RWPE2 (cell line): ENCODE measurements around the gene AGBL5.

Source experiments
- ATAC-seq: fragments of 200-7000 bp; cut with Tn5 transposase; 3 replicates; pipeline ENCODE4 v1.9.1; 2021; ENCODE audit warnings: low read depth
- DNase-seq: peaks from one replicate; pipeline ENCODE4 v3.0.0-alpha.2; 2020; ENCODE audit warnings: low spot score
- H3K27ac ChIP-seq: fragments of 450-650 bp; 2 replicates; pipeline ENCODE4 v1.5.1; 2017; ENCODE audit warnings: mild to moderate bottlenecking; ENCODE audit not compliant: poor library complexity, severe bottlenecking
- H3K27me3 ChIP-seq: fragments of 250-450 bp; sonication (Bioruptor Pico); 2 replicates; pipeline ENCODE4 v1.5.1; 2021; ENCODE audit warnings: mild to moderate bottlenecking, moderate library complexity; ENCODE audit not compliant: insufficient read depth, poor library complexity, severe bottlenecking
- H3K36me3 ChIP-seq: fragments of 250-450 bp; sonication (Bioruptor Pico); 2 replicates; pipeline ENCODE4 v1.5.1; 2020; ENCODE audit warnings: low read depth, mild to moderate bottlenecking, moderate library complexity
- H3K4me1 ChIP-seq: fragments of 250-450 bp; sonication (Bioruptor Pico); 2 replicates; pipeline ENCODE4 v1.5.1; 2021; ENCODE audit warnings: mild to moderate bottlenecking, moderate library complexity; ENCODE audit not compliant: insufficient read depth, poor library complexity, severe bottlenecking
- H3K4me3 ChIP-seq: fragments of 250-450 bp; sonication (Bioruptor Pico); 2 replicates; pipeline ENCODE4 v1.5.1; 2021; ENCODE audit warnings: mild to moderate bottlenecking, moderate library complexity; ENCODE audit not compliant: severe bottlenecking
- H3K9me3 ChIP-seq: fragments of 250-450 bp; sonication (Bioruptor Pico); 2 replicates; pipeline ENCODE4 v1.5.1; 2021; ENCODE audit warnings: mild to moderate bottlenecking, moderate library complexity; ENCODE audit not compliant: severe bottlenecking
- TF ChIP-seq, protein P1 (sequence below): fragments of 450-650 bp; IDR thresholded peaks from one replicate; pipeline ENCODE4 v1.5.1; 2017; ENCODE audit warnings: mild to moderate bottlenecking, moderate library complexity; ENCODE audit not compliant: poor library complexity, severe bottlenecking

Gene AGBL5, protein sequence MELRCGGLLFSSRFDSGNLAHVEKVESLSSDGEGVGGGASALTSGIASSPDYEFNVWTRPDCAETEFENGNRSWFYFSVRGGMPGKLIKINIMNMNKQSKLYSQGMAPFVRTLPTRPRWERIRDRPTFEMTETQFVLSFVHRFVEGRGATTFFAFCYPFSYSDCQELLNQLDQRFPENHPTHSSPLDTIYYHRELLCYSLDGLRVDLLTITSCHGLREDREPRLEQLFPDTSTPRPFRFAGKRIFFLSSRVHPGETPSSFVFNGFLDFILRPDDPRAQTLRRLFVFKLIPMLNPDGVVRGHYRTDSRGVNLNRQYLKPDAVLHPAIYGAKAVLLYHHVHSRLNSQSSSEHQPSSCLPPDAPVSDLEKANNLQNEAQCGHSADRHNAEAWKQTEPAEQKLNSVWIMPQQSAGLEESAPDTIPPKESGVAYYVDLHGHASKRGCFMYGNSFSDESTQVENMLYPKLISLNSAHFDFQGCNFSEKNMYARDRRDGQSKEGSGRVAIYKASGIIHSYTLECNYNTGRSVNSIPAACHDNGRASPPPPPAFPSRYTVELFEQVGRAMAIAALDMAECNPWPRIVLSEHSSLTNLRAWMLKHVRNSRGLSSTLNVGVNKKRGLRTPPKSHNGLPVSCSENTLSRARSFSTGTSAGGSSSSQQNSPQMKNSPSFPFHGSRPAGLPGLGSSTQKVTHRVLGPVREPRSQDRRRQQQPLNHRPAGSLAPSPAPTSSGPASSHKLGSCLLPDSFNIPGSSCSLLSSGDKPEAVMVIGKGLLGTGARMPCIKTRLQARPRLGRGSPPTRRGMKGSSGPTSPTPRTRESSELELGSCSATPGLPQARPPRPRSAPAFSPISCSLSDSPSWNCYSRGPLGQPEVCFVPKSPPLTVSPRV

DNA sequence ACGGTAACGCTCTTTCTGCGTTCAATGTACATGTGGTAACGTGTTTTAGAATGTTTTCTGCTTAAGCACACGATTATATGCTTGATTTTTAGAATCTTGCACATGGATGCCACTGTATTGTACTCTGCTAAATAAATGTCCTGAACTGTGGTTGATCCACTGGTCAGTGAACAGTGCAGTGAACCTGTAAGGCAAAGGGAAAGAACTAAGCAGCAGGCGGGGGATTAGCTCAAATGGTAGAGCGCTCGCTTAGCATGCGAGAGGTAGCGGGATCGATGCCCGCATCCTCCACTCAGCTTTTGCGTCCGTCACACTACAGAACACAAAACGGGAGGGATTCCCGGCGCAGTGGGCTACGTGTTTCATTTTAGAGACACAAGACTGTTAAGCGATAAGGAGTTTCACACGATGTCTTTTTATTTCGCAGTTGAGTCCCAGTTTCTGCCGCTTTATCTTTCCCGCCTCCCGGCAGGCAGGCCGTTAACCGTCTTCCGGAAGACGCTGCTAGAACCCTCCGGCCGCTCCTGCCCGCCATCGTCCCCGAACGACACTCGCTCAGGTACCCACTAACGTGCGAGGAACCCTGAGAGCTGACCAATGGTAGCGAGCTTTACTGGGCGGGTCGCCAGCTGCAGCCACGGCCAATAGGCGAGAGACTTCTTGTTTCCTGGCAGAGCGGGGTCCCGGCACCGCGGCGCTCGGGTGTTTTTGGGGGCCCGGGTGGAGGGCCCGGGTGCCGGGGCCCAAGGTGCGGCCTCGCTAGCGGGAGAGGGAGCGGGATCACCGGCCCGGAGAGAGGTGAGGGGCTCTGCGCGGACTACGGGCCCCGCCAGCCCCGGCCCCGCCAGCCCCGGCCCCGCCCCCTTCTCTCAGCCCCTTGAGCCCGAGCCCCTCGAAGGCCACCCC lies at the start of gene AGBL5:
TSS of gene AGBL5 (plus strand) at position 673 of the 906 bp plus-strand sequence. CDS start 1,291 bp downstream, outside the sequence.
- peaks cover 3% of the 10 kb centered on the region for H3K4me1 ChIP-seq
- no peaks in the 10 kb centered on the region for H3K9me3 ChIP-seq
- no peaks in the 10 kb centered on the region for H3K27me3 ChIP-seq
- DNase-seq (peak; percentile 94), ATAC-seq (peak; percentile 69)
- H3K36me3 ChIP-seq: peaks cover 24% of the 10 kb centered on the region
- TF ChIP-seq, protein P1, sequence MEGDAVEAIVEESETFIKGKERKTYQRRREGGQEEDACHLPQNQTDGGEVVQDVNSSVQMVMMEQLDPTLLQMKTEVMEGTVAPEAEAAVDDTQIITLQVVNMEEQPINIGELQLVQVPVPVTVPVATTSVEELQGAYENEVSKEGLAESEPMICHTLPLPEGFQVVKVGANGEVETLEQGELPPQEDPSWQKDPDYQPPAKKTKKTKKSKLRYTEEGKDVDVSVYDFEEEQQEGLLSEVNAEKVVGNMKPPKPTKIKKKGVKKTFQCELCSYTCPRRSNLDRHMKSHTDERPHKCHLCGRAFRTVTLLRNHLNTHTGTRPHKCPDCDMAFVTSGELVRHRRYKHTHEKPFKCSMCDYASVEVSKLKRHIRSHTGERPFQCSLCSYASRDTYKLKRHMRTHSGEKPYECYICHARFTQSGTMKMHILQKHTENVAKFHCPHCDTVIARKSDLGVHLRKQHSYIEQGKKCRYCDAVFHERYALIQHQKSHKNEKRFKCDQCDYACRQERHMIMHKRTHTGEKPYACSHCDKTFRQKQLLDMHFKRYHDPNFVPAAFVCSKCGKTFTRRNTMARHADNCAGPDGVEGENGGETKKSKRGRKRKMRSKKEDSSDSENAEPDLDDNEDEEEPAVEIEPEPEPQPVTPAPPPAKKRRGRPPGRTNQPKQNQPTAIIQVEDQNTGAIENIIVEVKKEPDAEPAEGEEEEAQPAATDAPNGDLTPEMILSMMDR: no peak
- H3K27ac ChIP-seq: peak within 1 kb of the TSS; percentile 64
- peak within 1 kb of the TSS; percentile 73 for H3K4me3 ChIP-seq

DNA sequence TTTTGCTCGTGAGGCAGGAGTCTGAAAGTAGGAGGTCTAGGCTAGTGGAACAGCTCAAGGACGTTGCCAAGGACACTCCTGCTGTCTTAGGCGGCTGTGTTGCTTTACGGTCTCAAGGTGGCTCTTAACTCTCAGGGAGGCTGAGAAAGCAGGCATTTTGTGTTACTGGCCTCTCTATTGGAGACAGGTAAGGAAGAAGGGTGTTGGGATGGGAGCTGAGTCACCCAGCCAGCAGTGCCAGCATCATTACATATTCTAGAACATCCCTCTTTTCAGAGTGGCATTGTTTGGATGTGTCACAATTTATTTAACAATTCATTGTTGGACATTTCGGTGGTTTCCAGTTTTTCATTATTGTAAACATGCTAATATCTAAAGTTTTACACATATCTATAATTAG lies 49.5 kb upstream of the AGBL5 start:
- no peaks in the 10 kb centered on the region for H3K9me3 ChIP-seq
- no peak overlapping the region for H3K4me3 ChIP-seq
- DNase-seq (no peak), ATAC-seq (no peak)
- no peak overlapping the region for H3K27ac ChIP-seq
- H3K4me1 ChIP-seq: no peaks in the 10 kb centered on the region
- TF ChIP-seq, protein P1: no peak
- H3K36me3 ChIP-seq: no peaks in the 10 kb centered on the region
- H3K27me3 ChIP-seq: no peaks in the 10 kb centered on the region

DNA sequence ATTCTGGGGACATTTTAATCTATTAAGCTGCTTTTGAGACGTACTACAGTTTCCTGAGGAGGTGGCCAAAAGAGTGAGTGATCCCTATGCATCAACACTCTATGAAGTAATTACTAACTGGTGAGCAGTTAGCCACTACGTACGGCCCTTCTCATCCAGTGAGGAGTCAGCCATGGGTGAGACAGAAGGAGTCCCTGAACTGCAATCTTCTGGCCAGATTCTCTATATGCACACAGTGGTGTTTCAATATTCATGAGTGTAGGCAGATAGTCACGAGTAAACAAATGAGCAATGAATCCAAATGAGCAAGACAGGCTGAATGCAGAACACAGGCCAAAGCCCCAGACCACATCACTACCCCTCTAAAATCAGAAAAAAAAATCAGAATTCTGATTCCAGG lies 48.5 kb upstream of the AGBL5 start:
- no peaks in the 10 kb centered on the region for H3K9me3 ChIP-seq
- TF ChIP-seq, protein P1: no peak
- DNase-seq: no peak
- H3K27me3 ChIP-seq: no peaks in the 10 kb centered on the region
- no peak overlapping the region for H3K27ac ChIP-seq
- no peak for ATAC-seq
- no peaks in the 10 kb centered on the region for H3K36me3 ChIP-seq
- H3K4me1 ChIP-seq: no peaks in the 10 kb centered on the region
- H3K4me3 ChIP-seq: no peak overlapping the region

DNA sequence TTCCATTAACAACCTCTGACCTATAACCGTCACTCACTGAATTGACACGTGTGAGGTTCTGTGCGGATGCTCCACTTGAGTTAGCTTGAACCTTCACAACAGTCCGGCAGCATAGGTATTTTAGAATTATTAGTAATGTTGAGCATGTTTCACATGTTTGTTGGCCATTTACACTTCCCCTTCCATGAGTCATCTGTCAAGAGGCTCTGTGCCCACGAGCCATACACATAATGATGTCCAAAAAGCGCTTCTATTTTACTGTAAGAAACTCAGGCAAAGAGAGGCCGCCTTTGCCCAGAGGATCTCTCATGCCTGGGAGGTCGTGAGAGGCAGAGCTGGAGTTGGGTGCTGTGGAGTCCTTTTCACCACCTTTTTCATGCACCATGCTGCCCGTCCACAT lies 47.6 kb upstream of the AGBL5 start:
- DNase-seq: no peak
- no peak overlapping the region for H3K27ac ChIP-seq
- ATAC-seq: peak; percentile 35; the same call in 1 of the 3 replicates
- no peaks in the 10 kb centered on the region for H3K4me1 ChIP-seq
- H3K36me3 ChIP-seq: no peaks in the 10 kb centered on the region
- TF ChIP-seq, protein P1: no peak
- no peak overlapping the region for H3K4me3 ChIP-seq
- no peaks in the 10 kb centered on the region for H3K27me3 ChIP-seq
- H3K9me3 ChIP-seq: no peaks in the 10 kb centered on the region
